Nucleus accumbens (tissue), 56 donors: ENCODE measurements around the gene PRR18.
"Not testable (repeated sequence)": the region's sequence is repeated elsewhere in the genome, so short reads cannot be mapped to it uniquely, and the experiment has no call there.

Experiments used
- DNase-seq, 56 donors: peaks; one replicate each; lab custom pipeline; 2025; lab: John Stamatoyannopoulos, UW

Gene PRR18

DNA sequence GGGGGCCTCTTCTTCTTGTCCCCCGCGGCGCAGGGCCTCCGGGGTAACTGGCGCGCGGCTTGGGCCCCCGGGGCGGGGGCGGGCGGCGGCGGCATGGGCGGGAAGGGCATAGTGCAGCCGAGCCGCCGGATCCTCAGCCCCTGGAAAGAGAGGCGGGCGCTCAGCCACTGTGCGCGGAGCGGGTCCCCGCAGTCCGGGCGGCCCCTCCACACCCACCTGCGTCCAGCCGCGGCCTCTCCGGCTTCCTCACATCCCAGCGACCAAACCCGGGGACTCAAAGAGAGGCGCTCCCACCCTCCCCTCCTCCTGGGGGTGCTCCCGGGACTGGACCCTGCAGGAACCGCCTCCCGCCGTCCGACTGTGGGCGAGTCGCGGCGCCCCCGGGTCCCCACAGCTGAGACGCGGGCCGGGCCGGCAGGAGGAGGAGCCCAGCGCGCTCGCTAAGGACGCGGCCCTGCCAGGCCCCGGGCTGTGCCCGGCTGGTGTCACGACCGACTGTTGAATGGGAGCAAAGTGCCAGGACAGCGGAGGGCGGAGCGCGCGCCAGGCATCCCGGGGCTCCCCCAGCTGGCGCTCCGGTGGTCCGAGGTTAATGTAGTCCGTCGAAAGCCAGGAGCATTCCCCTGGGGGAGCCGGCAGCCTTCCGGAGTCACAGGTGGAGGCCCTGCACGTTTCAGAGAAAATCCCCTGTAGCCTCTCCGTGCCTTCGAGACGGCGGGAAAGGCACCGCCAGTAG is at the start of gene PRR18:
Gene PRR18, minus strand, starts transcription at position 360 of the 736 bp plus-strand sequence. Its CDS starts 250 bp downstream, at position 110.
- DNase-seq, result peak in 54 of 56 donors; percentile 24 to 89 (median 74)

DNA sequence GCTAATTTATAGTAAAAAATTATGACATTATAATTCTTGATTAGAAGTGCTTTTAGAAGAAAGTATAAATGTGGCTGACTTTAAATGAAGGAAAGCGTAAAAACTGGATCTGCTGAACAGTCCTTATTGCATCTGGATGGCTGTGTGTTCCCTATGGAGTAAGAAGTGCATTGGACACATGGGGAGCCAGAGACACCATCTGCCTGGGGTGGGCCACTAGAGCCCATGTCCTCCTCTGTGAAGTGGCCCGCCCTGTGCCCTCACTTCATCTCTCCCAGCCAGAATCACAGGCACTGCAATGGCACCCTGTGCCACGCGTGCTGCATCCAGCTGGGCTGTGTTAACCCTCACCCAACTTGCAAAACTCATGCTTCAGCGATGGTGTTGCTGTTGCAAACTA is 47.4 kb upstream of the PRR18 start:
- DNase-seq, result no peak

GRCh38 chr6:166354965-166355364 is 46.8 kb upstream of the PRR18 start:
- DNase-seq, result no peak

- DNase-seq, result no peak
Measured at GRCh38 chr6:166354143-166354542, 46.0 kb upstream of the PRR18 start.

DNA sequence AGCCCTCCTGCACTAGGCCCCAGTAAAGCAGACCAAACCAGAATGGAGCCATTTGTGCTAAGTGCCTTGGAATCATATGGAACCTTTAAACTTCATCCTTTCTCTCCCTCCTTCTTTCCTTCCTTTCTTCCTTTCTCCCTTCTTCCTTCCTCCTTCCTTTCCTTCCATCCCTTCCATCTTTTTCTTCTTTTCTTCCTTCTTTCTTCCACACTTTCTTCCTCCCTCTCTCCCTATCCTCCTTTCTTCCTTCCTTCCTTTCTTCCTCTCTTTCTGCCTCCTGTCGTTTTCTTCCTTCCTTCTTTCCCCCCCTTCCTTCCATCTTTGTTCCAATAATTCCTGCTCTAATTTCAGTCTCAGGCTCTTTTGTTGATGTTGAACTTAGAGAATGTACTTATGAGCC is 45.3 kb upstream of the PRR18 start:
- DNase-seq, result no peak

GRCh38 chr6:166352923-166353322 is 44.7 kb upstream of the PRR18 start:
- DNase-seq, result no peak

- DNase-seq, result peak in 7 of 56 donors; percentile 16 to 31 (median 24)
Measured at GRCh38 chr6:166351715-166352285, 43.6 kb upstream of the PRR18 start.

DNA sequence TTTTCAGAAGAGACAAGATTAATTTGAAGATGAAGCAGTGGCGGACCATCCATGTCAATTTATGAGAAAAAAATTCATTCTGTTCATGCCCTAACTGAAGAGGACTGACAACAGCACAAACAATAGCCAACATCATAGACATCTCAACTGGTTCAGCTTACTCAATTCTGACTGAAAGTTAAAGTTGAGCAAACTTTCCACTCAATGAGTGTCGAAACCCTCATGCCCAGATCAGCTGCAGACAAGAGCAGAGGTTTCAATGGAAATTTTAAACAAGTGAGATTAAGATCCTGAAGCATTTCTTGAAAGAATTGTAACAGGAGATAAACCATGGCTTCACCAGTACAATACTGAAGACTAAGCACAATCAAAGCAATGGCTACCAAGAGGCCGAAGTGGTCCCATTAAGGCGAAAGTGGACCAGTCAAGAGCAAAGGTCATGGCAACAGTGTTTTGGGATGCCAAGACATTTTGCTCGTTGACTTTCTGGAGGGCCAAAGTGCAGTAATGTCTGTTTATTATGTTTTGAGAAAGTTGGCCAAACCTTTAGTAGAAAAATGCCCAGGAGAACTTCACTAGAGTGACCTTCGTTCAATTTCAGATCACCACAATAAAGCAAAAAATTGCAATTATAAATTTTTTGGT is 40.2 kb upstream of the PRR18 start:
- DNase-seq, result no peak

- DNase-seq, result no peak
Measured at GRCh38 chr6:166346965-166347364, 38.8 kb upstream of the PRR18 start.

GRCh38 chr6:166346449-166346848 is 38.3 kb upstream of the PRR18 start:
- no peak for DNase-seq

DNA sequence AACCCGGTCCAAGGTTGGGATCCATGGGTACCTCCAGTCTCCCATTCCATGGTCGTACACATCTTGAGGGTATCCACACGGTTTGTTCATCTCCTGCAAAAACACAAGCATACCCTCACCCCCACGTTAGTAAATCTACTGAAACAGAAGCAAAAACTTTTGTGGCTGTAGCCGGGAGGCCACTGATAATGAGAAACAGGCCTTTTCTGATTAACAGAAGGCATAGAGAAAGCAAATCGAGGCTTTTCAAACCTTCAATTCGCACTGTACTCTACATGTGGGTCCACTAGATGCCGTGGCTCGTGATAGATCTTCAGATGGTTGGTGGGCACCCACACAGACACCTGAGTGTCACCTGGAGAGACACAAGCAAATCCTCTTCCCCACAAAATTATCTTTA is 37.5 kb upstream of the PRR18 start:
- DNase-seq, result not testable (repeated sequence)

DNA sequence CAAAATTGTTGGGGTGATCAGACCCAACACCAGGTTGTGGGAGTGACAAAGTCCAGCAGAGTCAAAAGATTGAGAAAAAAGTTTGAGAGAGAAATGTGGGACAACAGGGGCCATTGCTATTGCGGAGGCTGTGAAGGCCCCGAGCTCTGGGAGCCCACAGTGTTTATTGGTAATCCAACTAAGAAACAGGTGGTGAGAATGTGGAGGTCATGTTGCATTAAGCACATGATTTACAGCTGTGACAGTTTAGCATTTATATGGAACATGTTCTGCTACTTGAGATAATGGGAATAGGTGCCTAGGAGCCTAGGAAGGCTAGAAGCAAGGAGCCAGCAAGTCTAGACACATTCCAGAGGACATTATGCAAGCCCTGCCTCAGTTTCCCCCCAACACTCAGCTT is 36.7 kb upstream of the PRR18 start:
- DNase-seq, result not testable (repeated sequence)

DNA sequence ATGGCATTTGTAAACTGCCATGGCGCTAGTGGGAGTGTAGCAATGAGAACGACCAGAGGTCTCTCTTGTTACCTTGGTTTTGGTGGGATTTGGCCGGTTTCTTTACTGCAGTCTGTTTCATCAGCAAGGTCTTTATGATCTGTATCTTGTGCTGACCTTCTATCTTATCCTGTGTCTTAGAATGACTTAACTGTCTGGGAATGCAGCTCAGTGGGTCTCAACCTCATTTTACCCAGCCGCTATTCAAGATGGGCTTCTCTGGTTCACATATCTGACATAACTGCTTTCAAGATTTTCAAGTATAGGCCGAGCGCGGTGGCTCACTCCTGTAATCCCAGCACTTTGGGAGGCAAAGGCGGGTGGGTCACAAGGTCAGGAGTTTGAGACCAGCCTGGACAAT is 36.0 kb upstream of the PRR18 start:
- no peak for DNase-seq

DNA sequence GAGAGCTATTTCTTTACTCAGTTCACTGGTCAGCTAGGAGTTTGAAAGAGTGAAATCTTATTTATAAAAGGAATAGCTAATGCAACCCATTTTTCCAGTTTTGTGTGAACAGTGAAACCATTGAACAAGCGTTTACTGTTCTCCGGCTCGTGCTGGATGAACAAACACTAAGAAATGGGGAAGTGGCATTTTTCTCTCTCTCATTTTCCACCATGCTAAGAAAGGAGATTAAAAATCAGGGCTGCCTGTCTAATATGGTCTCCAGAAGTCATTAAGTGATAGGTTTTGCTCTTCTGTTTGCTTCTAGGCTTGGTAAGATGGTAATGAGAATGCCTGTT is 34.9 kb upstream of the PRR18 start:
- no peak for DNase-seq

DNA sequence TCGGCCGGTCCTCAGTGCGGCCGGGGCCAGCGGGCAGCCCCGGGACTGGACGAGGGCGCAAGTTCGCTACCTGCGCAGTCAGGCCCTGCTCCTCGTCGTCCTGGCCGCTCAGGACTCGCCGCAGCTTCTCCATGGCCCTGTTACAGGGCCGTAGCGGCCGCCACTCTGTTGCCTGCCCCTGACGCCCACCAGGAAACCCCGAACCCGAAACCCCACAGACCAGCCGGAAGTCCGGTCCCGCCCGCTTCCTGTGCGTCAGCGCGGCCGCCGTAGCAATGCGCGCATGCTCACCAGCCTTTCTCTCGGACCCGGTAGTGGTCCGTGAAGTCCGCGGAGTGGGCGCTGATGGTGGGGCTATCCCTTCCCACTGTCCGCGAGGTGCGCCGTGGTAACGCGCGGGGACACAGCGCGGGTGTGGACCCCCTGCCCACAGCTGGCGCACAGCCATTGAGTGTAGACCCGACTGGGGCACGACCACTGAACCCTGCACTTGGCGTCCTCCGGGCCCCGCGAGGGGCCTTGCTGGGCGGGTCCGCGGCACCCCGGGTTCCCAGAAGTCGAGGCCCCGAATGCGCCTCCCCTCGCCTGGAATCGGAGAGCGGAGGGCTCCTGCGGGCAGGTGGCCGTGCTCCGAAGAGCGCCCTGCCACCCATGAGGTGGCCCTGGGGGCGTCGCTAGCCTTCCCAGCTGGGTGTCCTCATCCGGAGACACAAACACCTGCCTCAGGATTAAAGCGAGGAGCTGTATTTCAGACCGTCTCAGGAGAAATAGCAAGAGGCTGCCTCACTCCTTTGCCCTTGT is 34.4 kb upstream of the PRR18 start, which contains the start of gene SFT2D1:
Gene SFT2D1, minus strand, starts transcription at position 197 of the 801 bp plus-strand sequence. Its CDS starts 64 bp downstream, at position 133.
- DNase-seq, result peak in 54 of 56 donors; percentile 22 to 87 (median 72)

- no peak for DNase-seq
Measured at GRCh38 chr6:166341977-166342348, 33.8 kb upstream of the PRR18 start.

- DNase-seq, result no peak
Measured at GRCh38 chr6:166341464-166341863, 33.3 kb upstream of the PRR18 start.

DNA sequence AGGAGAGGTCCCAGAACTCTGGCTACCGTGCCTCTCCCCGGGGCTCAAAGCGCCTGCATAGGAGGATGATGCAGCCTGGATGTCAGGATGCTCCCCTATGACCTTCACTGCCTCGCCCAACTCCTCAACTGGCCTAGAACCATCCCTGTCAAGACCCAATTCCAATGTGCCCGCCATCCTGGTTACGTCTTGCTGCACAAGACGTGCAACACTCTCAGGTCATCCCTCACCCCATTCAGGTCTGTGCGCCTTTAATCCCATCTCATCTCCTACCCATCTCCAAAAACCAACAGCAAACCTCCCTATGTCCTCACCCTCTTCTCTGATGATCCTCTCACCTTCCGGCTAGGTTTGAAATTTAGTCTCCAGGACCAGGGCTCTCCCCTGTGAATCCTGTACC is 30.7 kb upstream of the PRR18 start:
- no peak for DNase-seq

DNA sequence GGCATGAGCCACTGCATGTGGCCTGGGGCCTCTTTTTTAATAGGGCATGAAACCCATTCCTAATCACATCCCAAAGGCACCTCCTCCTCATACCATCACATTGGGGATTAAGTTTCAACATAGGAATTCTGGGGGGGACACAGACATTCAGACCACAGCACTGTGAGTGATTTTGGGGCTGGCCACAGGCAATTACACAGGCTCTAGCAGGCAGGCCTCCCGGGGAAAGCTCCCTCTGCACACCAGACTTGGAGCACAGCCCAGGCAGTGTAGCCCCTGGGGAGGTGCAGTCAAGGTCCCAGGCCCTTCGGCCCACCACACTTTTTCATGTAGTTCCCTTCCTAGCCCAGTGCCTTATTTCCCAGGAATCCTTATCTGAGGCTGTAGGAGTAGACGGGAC is 28.7 kb upstream of the PRR18 start:
- DNase-seq, result no peak

DNA sequence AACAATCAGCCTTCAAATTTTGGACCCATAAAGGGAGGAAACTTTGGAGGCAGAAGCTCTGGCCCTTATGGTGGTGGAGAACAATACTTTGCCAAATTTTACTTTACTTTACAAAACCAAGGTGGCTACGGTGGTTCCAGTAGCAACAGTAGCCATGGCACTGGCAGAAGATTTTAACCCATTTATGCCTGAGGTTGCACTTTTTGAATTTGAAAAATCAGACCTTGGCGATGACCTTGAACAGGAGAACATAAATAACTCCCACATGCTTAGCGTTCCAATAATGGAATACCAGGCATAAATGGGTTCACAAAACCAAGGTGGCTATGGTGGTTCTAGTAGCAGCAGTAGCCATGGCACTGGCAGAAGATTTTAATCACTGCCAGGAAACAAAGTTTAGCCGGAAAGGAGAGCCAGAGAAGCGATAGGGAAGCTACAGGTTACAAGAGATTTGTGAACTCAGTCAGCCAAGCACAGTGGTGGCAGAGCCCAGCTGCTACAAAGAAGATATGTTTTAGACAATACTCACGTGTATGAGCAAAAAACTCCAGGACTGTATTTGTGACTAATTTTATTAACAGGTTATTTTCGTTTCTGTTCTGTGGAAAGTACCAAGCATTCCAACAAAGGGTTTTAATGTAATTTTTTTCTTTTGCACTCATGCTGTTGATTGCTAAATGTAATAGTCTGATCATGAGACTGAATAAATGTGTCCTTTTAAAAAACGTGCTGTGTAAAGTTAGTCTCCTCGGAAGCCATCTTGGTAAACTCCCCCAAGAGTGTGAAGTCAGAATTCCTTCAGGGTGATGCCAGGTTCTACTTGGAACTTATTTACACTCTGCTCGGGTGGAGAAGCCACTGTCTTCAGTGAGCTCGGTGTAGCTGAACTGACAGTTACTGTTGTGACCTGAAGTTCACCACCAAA is 27.4 kb upstream of the PRR18 start:
- DNase-seq, result no peak
